Measurements from ENCODE around the gene RSPH9.
A peak's percentile ranks its signal among the peaks of the same experiment; 100 is the strongest.

Gene RSPH9

GRCh38 chr6:43644940-43645612, at the start of gene RSPH9:
TSS of gene RSPH9 (plus strand) at chr6:43645036. CDS start at chr6:43645099, 63 bp downstream.
- peak; percentile 76 for DNase-seq

- no peak for DNase-seq
Observed at GRCh38 chr6:43600595-43600994, 44.2 kb upstream of the RSPH9 start.

GRCh38 chr6:43604174-43604573, 40.7 kb upstream of the RSPH9 start:
- no peak for DNase-seq

- no peak for DNase-seq
Observed at GRCh38 chr6:43606019-43606418, 38.8 kb upstream of the RSPH9 start.

- DNase-seq = peak; percentile 69
Observed at GRCh38 chr6:43608310-43608763, 36.5 kb upstream of the RSPH9 start.

GRCh38 chr6:43608807-43609206, 36.0 kb upstream of the RSPH9 start:
- DNase-seq = no peak

- no peak for DNase-seq
Observed at GRCh38 chr6:43609402-43609801, 35.4 kb upstream of the RSPH9 start.

GRCh38 chr6:43610431-43610830, 34.4 kb upstream of the RSPH9 start:
- DNase-seq = no peak

GRCh38 chr6:43613721-43614395, 31.0 kb upstream of the RSPH9 start:
- DNase-seq = no peak

GRCh38 chr6:43614396-43614730, 30.5 kb upstream of the RSPH9 start:
- DNase-seq = no peak

- DNase-seq = no peak
Observed at GRCh38 chr6:43616725-43617472, 27.9 kb upstream of the RSPH9 start.

GRCh38 chr6:43621078-43621835, 23.6 kb upstream of the RSPH9 start:
- DNase-seq = no peak

GRCh38 chr6:43621836-43622180, 23.0 kb upstream of the RSPH9 start:
- DNase-seq = no peak

GRCh38 chr6:43622541-43622940, 22.3 kb upstream of the RSPH9 start:
- DNase-seq = no peak

GRCh38 chr6:43623880-43624785, 20.7 kb upstream of the RSPH9 start:
- peak; percentile 35 for DNase-seq

- no peak for DNase-seq
Observed at GRCh38 chr6:43624786-43625288, 20.0 kb upstream of the RSPH9 start.

- DNase-seq = no peak
Observed at GRCh38 chr6:43625393-43625992, 19.3 kb upstream of the RSPH9 start.

GRCh38 chr6:43627008-43627825, 17.6 kb upstream of the RSPH9 start:
- DNase-seq = peak; percentile 53

GRCh38 chr6:43628393-43629103, 16.3 kb upstream of the RSPH9 start:
- DNase-seq = peak; percentile 63

GRCh38 chr6:43629104-43629504, 15.7 kb upstream of the RSPH9 start, which contains the start of gene GTPBP2:
TSS of gene GTPBP2 (minus strand) at chr6:43629264. CDS start at chr6:43629162, 102 bp downstream.
- peak; percentile 99 for DNase-seq

Measured in right forelimb (tissue), 1 donor.